ENCODE measurements around the gene GNPTG.

GNPTG gene

GRCh38 chr16:1347286-1347855, 4.4 kb upstream of the GNPTG start:
- in situ Hi-C loops (cut with HindIII; ENCODE audit: low sequenced_read_pairs), result no loop called here
- no peak for DNase-seq (ENCODE audit: low read depth, low spot score)
- no peak overlapping the region for H3K4me3 ChIP-seq (ENCODE audit: low read depth, low read length)
- TF ChIP-seq CTCF (IDR thresholded peaks at IDR 0.05; ENCODE audit: low read depth, low read length), result no peak

- DNase-seq (ENCODE audit: low read depth, low spot score), result no peak
- no peak for TF ChIP-seq CTCF (IDR thresholded peaks at IDR 0.05; ENCODE audit: low read depth, low read length)
- in situ Hi-C loops (cut with HindIII; ENCODE audit: low sequenced_read_pairs), result no loop called here
- no peak overlapping the region for H3K4me3 ChIP-seq (ENCODE audit: low read depth, low read length)
Measured at GRCh38 chr16:1347962-1348361, 3.8 kb upstream of the GNPTG start.

- in situ Hi-C loops (cut with HindIII; ENCODE audit: low sequenced_read_pairs), result no loop called here
- no peak for TF ChIP-seq CTCF (IDR thresholded peaks at IDR 0.05; ENCODE audit: low read depth, low read length)
Measured at GRCh38 chr16:1348441-1348840, 3.3 kb upstream of the GNPTG start.

GRCh38 chr16:1348926-1349325, 2.8 kb upstream of the GNPTG start:
- no peak for TF ChIP-seq CTCF (IDR thresholded peaks at IDR 0.05; ENCODE audit: low read depth, low read length)
- no peak overlapping the region for H3K4me3 ChIP-seq (ENCODE audit: low read depth, low read length)
- DNase-seq (ENCODE audit: low read depth, low spot score), result no peak
- in situ Hi-C loops (cut with HindIII; ENCODE audit: low sequenced_read_pairs), result no loop called here

More at GRCh38 chr16:1348441-1348840, 3.3 kb upstream of the GNPTG start:
- no peak for DNase-seq (ENCODE audit: low read depth, low spot score)
- H3K4me3 ChIP-seq (ENCODE audit: low read depth, low read length), result no peak overlapping the region

- no peak for TF ChIP-seq CTCF (IDR thresholded peaks at IDR 0.05; ENCODE audit: low read depth, low read length)
- in situ Hi-C loops (cut with HindIII; ENCODE audit: low sequenced_read_pairs), result no loop called here
- H3K4me3 ChIP-seq (ENCODE audit: low read depth, low read length), result no peak overlapping the region
- no peak for DNase-seq (ENCODE audit: low read depth, low spot score)
Measured at GRCh38 chr16:1349351-1349750, 2.4 kb upstream of the GNPTG start.

GRCh38 chr16:1349951-1350350, 1.8 kb upstream of the GNPTG start:
- in situ Hi-C loops (cut with HindIII; ENCODE audit: low sequenced_read_pairs), result no loop called here
- H3K4me3 ChIP-seq (ENCODE audit: low read depth, low read length), result no peak overlapping the region
- TF ChIP-seq CTCF (IDR thresholded peaks at IDR 0.05; ENCODE audit: low read depth, low read length), result no peak
- DNase-seq (ENCODE audit: low read depth, low spot score), result no peak

GRCh38 chr16:1350691-1351090, 1.0 kb upstream of the GNPTG start:
- in situ Hi-C loops (cut with HindIII; ENCODE audit: low sequenced_read_pairs), result no loop called here
- peak overlapping the region; percentile 81 for H3K4me3 ChIP-seq (ENCODE audit: low read depth, low read length)
- TF ChIP-seq CTCF (IDR thresholded peaks at IDR 0.05; ENCODE audit: low read depth, low read length), result no peak
- DNase-seq (ENCODE audit: low read depth, low spot score), result no peak

Data from astrocyte of the spinal cord (primary cell).